Dermis microvascular lymphatic vessel endothelial cell (primary cell): ENCODE measurements around the gene ZNF786. TPM values are rescaled to one million over a fixed set of nuclear protein-coding genes. Genes with fewer than 3 reads are reported as not detected.
"Not testable (repeated sequence)": the region's sequence is repeated elsewhere in the genome, so short reads cannot be mapped to it uniquely, and the experiment has no call there.

Experiments used
- DNase-seq, 2 donors: peaks; one replicate each; pipeline versions ENCODE4 v3.0.0 to v3.0.0-alpha.2; 2010; ENCODE audit warnings: low read depth in 2 of 2
- total RNA-seq: library from RNA; depleted of rRNA; stranded (reverse); fragments of >200 nt; gene quantifications from 2 replicates; pipeline ENCODE4 v1.2.1, GENCODE V29; 2014

ZNF786 gene, protein sequence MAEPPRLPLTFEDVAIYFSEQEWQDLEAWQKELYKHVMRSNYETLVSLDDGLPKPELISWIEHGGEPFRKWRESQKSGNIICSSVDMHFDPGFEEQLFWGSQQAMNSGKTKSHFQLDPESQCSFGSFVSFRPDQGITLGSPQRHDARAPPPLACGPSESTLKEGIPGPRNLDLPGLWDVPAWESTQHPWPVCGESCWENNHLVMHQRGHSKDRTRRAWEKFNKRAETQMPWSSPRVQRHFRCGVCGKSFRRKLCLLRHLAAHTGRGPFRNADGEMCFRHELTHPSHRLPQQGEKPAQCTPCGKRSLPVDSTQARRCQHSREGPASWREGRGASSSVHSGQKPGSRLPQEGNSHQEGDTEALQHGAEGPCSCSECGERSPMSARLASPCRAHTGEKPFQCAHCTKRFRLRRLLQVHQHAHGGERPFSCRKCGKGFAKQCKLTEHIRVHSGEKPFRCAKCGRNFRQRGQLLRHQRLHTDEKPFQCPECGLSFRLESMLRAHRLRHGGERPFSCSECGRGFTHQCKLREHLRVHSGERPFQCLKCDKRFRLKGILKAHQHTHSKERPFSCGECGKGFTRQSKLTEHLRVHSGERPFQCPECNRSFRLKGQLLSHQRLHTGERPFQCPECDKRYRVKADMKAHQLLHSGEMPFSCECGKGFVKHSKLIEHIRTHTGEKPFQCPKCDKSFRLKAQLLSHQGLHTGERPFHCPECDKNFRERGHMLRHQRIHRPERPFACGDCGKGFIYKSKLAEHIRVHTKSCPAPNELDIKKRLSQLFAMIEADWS
- 4.9 and 7.3 TPM in 2 replicates for total RNA-seq

DNA sequence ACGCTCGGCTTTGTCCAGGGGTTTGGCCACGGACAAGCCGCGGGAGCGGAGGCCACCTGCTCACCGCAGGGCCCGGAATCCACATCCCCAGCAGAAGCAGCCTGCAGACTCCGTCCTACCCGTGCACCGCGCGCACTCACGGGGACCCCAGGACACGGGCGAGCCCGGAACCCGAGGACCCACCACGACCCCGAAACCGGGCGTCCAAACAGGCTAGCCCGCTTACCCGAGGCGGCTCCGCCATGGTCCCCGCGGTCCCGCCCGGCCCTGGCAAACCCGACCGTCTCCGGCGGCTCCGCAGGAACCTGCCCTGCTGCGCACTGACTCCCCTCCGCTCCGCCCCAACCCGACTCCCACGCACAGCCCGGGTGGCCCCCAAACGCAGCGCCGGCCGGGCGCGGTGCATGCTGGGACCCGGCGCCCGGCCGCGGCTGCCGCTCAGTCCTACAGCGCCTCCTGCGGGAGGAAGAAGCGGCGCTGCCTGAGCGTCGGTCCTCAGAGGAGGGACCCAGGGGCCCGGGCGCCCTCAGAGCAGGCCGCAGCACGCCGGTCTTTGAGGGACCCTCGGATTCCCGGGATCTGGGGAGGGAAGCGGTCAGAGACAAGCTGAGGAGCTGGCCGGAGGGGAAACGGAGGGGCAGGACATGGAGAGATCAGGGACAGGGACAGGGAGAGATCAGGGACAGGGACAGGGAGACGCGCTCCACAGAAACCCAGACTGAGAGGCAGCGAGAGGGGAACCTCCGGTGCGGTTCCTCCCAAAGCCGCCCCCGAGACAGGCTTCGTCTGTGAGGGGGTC, at the start of gene ZNF786:
TSS of gene ZNF786 (minus strand) at position 322 of the 799 bp plus-strand sequence. CDS start at position 244, 78 bp downstream.
- peak; percentile 65 to 92 for DNase-seq

DNA sequence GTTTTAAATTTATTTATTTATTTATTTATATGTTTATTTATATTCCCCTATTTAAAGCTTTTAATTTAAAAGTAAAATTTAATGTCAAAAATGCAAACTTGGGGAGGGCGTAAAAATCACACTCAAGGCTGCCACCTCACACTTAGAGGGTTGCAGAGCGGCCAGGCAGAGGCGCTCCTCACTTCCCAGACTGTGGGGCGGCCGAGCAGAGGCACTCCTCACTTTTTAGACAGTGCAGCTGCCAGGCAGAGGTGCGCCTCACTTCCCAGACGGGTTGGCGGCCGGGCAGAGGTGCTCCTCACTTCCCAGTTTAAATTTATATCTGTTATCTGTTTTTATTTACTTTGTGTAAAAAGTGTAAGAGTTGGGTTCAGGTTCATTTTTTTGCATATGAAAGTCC, 45.6 kb upstream of the ZNF786 start:
- DNase-seq: no peak

DNA sequence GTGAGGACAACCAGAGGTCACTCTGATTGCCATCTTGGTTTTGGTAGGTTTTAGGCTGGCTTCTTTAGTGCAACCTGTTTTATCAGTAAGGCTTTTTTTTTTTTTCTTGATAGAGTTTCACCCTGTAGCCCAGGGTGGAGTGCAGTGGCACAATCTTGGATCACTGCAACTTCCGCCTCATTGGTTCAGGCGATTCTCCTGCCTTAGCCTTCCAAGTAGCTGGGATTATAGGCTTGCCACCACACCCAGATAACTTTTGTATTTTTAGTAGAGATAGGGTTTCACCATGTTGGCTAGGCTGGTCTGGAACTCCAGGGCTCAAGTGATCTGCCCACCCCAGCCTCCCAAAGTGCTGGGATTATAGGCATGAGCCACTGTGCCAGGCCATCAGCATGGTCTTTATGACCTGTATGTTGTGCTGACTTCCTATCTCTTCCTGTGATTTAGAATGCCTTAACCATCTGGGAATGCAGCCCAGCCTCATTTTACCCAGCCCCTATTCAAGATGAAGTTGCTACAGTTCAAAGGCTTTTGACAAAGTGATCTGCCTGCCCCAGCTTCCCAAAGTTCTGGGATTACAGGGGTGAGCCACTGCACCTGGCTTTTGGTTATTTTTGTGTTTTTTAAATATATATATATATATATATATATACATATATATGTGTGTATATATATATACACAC, 42.7 kb upstream of the ZNF786 start:
- no peak for DNase-seq

DNA sequence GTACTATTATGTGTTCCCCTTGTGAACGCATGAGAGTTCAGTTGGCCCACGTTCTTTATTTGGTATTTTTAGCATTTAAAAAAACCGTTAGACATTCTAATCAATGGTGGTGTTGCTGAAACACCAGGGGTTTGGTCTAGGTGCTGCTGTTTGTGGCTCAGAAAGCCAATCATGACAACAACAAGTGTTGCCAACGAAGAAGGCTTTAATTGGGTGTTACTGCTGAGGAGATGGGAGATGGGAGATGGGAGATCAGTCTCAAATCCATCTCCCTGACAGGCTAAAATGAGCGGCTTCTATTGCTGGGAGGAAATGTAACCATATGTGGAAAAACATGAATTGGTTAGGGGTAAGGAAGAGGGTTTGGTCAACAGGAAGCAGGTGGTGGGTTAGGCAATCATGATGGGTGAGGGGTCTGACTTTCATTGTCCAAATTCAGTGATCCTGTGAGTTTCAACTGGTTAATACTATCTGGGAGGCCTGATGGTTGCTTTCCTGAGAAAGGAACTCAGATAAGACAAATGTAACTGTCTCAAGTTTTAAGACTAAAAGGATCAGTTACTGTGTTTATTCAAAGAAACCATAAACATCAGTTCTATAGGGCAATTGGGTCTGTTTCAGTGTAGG, 40.2 kb upstream of the ZNF786 start:
- no peak for DNase-seq

DNA sequence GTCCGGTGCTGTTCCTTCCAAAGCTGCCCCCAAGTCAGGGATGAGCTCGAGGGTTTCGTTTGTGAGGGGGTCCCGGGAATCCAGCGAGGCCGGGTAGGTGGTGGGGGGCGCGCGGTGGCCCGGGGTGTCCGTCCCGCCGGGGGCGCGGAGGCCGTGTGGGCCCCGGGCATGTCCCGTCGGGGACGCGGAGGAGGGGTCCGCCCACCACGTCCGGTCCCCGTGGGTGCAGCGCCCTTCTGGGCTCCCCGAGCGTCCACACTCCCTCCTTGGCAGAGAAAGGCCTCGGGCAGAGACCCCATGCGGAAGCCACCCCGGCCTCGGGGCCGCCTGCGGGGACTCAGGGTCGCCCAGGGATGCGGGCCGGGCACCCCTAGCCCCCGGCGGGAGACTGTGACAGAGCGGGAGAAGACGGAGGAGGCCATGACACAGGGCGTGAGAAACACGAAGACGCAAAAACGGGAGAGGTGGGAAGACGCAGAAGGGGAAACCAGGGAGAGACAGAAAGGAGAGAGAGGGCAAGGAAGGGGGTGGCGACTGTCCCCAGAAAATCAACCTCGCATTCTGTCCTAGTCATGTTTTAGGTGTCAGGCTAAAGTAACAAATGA, 36.2 kb upstream of the ZNF786 start:
- DNase-seq: peak in 1 of 2 donors; percentile 51

DNA sequence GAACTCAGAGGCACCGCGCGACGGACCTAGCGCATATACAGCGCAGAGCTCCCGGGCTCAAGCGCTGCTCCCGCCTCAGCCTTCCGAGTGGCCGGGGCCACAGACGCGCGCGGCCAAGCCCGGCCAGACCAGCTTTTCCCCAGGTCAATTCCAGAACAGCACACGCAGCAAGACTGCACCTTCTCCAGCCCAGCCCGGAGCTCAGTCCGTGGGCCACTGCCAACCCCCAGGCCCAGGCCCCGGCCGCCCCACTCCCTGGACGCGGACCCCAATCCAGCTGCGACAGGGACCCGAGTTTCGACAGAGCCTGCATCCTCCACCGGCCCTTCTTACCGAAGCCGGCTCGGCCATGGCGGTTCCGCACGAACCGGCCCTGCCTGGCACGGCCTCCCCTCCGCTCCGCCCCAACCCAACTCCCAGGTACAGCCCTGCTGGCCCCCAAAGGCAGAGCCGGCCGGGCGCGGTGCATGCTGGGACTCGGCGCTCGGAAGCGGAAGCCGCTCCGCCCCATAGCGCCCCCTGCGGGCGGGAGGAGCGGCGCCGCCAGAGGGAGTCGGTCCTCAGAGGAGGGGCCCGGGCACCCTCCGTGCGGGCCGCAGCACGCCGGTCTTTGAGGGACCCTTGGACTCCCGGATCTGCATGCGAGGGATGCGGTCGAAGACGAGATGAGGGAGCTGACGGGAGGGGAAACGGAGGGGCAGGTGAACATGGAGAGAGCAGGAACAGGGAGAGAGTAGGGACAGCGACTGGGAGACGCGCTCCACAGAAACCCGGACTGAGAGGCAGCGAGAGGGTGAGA, 35.5 kb upstream of the ZNF786 start, which contains the start of gene ZNF425:
TSS of gene ZNF425 (minus strand) at position 462 of the 799 bp plus-strand sequence. CDS start at position 351, 111 bp downstream.
- peak; percentile 75 to 94 for DNase-seq

DNA sequence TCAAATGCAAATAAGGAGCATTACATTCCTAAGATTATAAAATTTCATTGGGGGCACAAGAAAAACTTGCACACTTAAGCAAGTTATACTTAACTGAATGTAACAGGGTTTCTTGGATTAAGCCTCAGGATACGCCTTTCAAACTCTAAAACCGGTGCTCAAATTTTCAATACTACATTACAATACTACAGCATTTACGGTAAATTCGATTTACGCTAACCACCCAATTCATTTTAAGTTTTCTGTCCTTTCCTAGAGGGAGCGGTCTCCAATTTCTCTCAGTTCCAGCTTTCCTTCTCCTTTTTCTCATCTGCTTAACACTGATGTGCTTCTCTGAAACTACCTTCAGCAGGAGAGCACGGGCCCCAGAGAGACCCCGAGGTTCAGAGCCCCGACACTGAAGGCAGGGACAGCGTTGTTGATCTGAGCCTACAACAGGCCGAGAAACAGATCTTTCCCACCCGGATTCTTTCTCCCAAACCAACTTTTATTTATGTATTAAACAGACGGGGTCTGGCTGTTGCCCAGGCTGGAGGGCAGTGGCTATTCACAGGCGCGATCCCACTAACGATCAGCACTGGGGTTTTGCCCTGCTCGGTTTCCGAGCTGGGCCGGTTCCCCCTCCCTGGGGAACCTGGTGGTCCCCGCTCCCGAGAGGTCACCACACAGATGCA, 34.8 kb upstream of the ZNF786 start:
- DNase-seq: no peak

DNA sequence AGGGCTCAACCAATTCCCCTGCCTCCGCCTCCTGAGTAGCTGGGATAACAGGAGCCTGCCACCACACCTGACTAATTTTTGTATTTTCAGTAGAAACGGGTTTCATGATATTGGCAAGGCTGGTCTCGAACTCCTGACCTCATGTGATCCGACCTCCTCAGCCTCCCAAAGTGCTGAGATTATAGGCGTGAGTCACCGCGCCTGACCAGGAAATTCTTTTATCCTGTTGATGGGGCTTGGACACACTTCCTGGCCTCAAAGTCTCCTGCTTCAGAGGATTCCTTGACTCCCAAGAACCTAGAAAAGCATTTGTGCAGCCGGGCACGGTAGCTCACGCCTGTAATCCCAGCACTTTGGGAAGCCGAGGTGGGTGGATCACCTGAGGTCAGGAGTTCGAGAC, 19.5 kb upstream of the ZNF786 start:
- DNase-seq: peak in 1 of 2 donors; percentile 11

DNA sequence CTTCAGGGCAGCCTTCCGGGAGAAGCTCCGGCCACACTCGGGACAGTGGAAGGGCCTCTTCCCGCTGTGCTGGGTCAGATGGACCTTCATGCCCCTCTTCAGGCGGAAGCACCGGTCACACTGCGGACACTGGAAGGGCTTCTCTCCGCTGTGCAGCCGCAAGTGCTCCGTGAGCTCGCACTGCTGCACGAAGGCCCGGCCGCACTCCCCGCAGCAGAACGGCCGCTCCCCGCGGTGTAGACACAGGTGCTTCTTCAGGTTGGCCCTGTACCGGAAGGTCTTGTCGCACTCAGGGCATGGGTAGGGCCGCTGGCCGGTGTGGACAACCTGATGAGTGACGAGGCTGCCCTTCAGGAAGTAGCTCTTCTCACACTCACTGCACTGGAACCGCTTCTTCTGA, 14.2 kb upstream of the ZNF786 start:
- no peak for DNase-seq

DNA sequence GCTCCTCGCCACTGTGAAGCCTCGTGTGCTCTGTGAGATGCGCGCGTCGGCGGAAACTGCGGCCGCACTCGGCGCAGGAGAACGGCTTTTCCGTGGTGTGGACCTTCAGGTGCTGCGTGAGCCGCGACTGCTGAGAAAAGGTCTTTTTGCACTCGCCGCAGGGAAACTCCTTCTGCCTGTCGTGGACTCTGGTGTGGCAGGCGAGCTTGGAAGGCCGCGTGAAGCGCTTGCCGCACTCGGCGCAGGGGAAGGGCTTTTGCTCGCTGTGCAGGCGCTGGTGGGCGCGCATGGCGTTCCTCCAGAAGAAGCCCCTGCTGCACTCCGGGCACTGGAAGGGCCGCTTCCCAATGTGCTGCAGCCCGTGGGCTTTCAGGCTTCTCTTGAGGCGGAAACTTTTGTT, 13.7 kb upstream of the ZNF786 start:
- no peak for DNase-seq

DNA sequence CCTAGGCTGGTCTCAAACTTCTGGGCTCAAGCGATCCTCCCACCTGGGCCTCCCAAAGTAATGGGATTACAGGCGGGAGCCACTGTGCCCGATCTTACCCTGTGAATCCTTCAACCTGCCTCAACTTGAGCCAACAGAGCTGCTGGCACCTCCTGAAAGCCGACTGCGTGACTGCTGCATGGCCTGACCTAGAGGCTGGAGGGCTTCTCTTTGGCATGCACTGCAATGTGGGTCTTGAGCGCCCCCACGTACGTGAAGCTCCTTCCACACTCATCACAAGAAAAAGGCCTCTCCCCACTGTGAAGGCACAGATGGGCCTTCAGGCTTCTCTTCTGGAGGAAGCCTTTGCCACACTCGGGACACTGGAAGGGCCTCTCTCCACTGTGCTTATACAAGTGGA, 12.9 kb upstream of the ZNF786 start:
- DNase-seq: no peak

DNA sequence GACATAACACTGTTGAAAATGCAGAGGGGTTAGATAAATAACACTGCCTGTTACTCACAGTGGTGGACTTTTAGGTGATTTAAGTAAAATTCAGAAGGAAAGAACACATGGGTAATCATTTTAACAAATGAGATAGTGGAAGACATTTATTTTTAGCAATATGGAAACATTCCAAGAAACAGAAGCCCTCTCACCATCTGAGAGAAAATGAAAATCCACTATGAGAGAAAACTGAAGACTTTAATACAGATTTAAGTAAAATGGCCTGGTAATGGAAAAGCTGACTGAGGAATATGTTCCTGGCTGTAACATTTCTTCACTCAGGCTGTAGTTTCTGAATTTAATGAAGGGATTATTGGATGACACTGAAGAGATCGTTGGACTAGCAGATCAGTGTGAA, 12.1 kb upstream of the ZNF786 start:
- no peak for DNase-seq

DNA sequence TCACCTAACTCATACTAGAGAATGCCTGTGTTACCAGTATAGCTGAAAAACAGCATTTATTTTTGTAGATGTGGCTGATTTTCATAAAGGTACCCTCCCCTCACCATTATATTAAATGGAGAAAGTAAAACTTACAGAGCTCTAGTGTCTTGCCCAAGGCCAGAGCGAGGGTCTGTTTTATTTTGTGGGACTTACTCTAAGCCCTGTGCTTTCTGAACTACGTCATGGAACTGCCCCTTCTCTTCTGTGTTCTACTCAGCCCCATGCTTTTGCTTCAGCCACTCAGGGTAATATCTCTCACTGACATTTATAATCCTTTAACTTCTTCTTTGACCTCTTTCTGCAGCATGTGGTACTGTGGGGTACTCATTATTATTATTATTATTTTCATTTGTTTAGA, 10.3 kb upstream of the ZNF786 start:
- DNase-seq: no peak

DNA sequence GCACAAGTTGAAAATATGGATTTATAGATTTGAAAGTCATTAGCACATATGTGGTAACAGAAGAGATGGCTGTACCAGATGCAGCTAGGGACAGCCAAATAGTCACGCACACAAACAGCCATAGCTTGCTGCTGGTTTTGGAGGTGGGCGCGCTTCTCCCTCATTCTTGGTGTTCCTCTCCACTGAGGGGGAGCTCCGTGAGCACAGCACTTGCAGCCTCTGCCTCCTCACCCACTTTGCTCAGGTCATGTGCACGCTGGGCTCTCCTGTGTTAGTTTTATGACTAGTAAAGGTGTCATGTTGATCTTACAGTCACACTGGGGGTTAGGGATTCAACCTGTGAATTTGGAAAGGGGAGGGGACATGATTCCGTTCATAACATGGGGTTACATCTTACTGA, 8.5 kb upstream of the ZNF786 start:
- no peak for DNase-seq

DNA sequence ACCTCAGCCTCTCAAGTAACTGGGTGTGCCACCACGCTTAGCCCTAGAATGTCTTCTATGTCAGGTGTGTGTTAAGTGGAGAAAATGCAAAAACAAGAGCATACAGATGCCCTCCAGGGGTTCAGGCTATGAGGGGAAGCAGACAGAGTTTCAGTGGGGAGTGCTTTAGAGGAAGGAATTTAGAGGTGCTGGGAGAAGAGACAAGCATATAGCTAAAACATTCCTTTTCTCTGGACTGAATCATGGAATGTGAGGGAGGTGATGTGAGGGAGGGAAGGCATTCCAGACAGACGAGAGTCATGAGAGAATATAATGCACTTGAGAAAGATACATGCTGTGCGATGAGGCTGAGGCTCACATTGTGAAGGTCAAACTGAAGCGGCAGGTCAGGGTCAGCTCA, 6.6 kb upstream of the ZNF786 start:
- no peak for DNase-seq

DNA sequence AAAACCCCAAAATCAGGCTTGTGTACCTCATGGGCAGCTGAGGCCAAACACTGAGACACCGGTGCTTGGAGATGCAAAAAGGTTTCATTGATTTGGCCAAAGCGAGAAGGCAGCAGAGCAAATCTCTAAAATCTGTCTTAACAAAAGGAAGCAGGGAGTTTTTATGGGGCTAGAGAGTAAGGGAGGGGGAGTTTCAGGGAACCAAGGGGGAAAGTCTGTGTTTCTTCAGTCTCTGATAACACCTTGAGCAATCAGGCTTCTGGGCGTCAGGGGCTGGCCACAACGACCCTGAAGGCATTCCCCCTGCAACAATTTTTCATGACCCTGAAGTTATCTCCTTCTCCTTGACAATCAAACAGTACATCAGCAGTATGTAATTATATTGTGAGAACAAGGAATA, 2.7 kb upstream of the ZNF786 start:
- no peak for DNase-seq

DNA sequence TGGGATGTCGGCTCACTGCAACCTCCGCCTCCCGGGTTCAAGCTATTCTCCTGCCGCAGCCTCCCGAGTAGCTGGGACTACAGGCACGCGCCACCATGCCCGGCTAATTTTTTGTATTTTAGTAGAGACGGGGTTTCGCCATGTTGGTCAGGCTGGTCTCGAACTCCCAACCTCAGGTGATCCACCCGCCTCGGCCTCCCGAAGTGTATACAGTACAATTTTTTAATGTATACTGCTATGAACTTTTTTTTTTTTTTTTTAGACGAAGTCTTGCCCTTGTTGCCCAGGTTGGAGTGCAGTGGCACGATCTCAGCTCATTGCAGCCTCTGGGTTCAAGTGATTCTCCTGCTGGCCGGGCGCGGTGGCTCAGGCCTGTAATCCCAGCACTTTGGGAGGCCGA, 1.7 kb upstream of the ZNF786 start:
- not testable (repeated sequence) for DNase-seq

DNA sequence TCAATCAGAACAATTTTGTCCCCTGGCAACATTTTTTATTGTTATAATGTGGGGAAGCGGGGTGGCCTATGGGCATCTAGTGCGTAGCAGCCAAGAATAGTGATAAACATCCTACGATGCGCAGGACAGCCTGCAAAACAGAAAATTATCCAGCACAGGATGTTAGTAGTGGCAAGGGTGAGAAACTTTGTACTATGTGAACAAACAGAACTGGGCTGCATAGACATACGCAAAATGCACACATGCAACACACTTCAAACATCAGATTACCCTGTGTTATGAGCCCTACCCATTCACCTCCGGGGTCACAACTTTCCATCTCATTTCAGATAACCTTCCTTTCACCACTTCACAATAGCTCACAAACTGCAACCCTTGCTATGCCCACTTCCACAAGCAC, 3.1 kb downstream of the ZNF786 start:
- DNase-seq: no peak

DNA sequence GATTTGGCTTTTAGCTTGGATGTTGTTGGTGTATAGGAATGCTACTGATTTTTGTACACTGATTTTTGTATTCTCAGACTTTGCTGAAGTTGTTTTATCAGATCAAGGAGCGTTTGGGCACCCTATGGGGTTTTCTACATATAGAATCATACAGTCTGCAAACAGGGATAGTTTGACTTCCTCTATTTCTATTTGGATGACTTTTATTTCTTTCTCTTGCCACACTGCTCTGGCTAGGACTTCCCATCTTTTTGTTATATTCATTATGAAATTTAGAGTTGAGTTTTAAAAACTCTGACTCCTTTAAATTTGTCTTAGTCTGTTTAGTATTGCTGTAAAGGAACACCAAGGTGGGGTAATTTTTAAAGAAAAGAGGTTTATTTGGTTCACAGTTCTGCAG, 4.7 kb downstream of the ZNF786 start:
- DNase-seq: no peak
